Endothelial cell (in vitro differentiated cells): ENCODE results near the gene MYO3B. TPM values are rescaled to one million over a fixed set of nuclear protein-coding genes. Genes with fewer than 3 reads are reported as not detected.

Experiments used
- DNase-seq: peaks from one replicate; pipeline ENCODE4 v3.0.0; 2021; ENCODE audit warnings: low spot score
- H3K27ac Mint-ChIP-seq: one replicate; pipeline ENCODE4 v1.8.0; 2021; ENCODE audit warnings: mixed read lengths, inconsistent platforms; ENCODE audit not compliant: unreplicated experiment
- H3K27me3 Mint-ChIP-seq: one replicate; pipeline ENCODE4 v1.8.0; 2021; ENCODE audit warnings: mild to moderate bottlenecking, moderate library complexity, mixed read lengths, inconsistent platforms; ENCODE audit not compliant: unreplicated experiment
- H3K36me3 Mint-ChIP-seq: one replicate; pipeline ENCODE4 v1.8.0; 2021; ENCODE audit warnings: mild to moderate bottlenecking, low read depth, mixed read lengths, inconsistent platforms; ENCODE audit not compliant: unreplicated experiment
- H3K4me1 Mint-ChIP-seq: one replicate; pipeline ENCODE4 v1.8.0; 2021; ENCODE audit warnings: mild to moderate bottlenecking, mixed read lengths, inconsistent platforms; ENCODE audit not compliant: unreplicated experiment
- H3K4me3 Mint-ChIP-seq: one replicate; pipeline ENCODE4 v1.8.0; 2021; ENCODE audit warnings: mild to moderate bottlenecking, mixed read lengths, inconsistent platforms; ENCODE audit not compliant: unreplicated experiment
- H3K9me3 Mint-ChIP-seq: one replicate; pipeline ENCODE4 v1.8.0; 2021; ENCODE audit warnings: mixed read lengths, inconsistent platforms; ENCODE audit not compliant: unreplicated experiment
- CTCF ChIP-seq: fragments of 200-600 bp; sonication (generic); IDR thresholded peaks from one replicate; pipeline ENCODE4 v1.5.0; 2021; ENCODE audit warnings: antibody characterized with exemption; ENCODE audit not compliant: unreplicated experiment
- total RNA-seq: library from RNA; stranded (reverse); fragmentation: NEBNext Ultra II Directional; extraction: Animal tissue kit (Norgen Biotek cat#: 25700); gene quantifications from one replicate; pipeline ENCODE4 v1.2.1, GENCODE V29; 2021; ENCODE audit not compliant: unreplicated experiment

Gene MYO3B
- total RNA-seq, 1 donor from 2014 or later = 1.3 TPM

- peak overlapping the region; percentile 28 for H3K27ac Mint-ChIP-seq
- no peaks in the 10 kb centered on the region for H3K9me3 Mint-ChIP-seq
- no peaks in the 10 kb centered on the region for H3K36me3 Mint-ChIP-seq
- DNase-seq = peak; percentile 76
- no peak overlapping the region for H3K4me3 Mint-ChIP-seq
- no peaks in the 10 kb centered on the region for H3K27me3 Mint-ChIP-seq
- peaks cover 33% of the 10 kb centered on the region for H3K4me1 Mint-ChIP-seq
- peak; percentile 75 for TF ChIP-seq CTCF
Measured at GRCh38 chr2:170235860-170236679, 58.1 kb downstream of the MYO3B start.

GRCh38 chr2:170236680-170237047, 58.7 kb downstream of the MYO3B start:
- Mint-ChIP-seq H3K9me3 (no peaks in the 10 kb centered on the region), H3K36me3 (no peaks in the 10 kb centered on the region), H3K27ac (no peak overlapping the region), H3K4me3 (no peak overlapping the region), H3K4me1 (peaks cover 34% of the 10 kb centered on the region), H3K27me3 (no peaks in the 10 kb centered on the region)
- no peak for DNase-seq
- TF ChIP-seq CTCF = no peak

GRCh38 chr2:170237572-170238120, 59.7 kb downstream of the MYO3B start:
- Mint-ChIP-seq H3K4me1 (peaks cover 35% of the 10 kb centered on the region), H3K9me3 (no peaks in the 10 kb centered on the region), H3K27ac (no peak overlapping the region), H3K27me3 (no peaks in the 10 kb centered on the region), H3K36me3 (no peaks in the 10 kb centered on the region), H3K4me3 (no peak overlapping the region)
- DNase-seq = no peak
- no peak for TF ChIP-seq CTCF

GRCh38 chr2:170238776-170239175, 60.8 kb downstream of the MYO3B start:
- Mint-ChIP-seq H3K36me3 (no peaks in the 10 kb centered on the region), H3K27me3 (no peaks in the 10 kb centered on the region), H3K4me1 (peaks cover 35% of the 10 kb centered on the region), H3K4me3 (no peak overlapping the region), H3K27ac (no peak overlapping the region), H3K9me3 (no peaks in the 10 kb centered on the region)
- DNase-seq = no peak
- TF ChIP-seq CTCF = no peak

- H3K4me3 Mint-ChIP-seq = no peak overlapping the region
- no peak for DNase-seq
- H3K27ac Mint-ChIP-seq = no peak overlapping the region
- H3K9me3 Mint-ChIP-seq = no peaks in the 10 kb centered on the region
- H3K4me1 Mint-ChIP-seq = peaks cover 29% of the 10 kb centered on the region
- H3K27me3 Mint-ChIP-seq = no peaks in the 10 kb centered on the region
- H3K36me3 Mint-ChIP-seq = no peaks in the 10 kb centered on the region
- no peak for TF ChIP-seq CTCF
Measured at GRCh38 chr2:170240629-170241028, 62.7 kb downstream of the MYO3B start.
